ENCODE data around the gene RFTN1. TPM values are rescaled to one million over a fixed set of nuclear protein-coding genes. Genes with fewer than 3 reads are reported as not detected.

Gene RFTN1
- polyA plus RNA-seq, 2 of the 4 experiments (the other 2 are of a cell fraction), result 1.8 to 3.7 TPM

DNA sequence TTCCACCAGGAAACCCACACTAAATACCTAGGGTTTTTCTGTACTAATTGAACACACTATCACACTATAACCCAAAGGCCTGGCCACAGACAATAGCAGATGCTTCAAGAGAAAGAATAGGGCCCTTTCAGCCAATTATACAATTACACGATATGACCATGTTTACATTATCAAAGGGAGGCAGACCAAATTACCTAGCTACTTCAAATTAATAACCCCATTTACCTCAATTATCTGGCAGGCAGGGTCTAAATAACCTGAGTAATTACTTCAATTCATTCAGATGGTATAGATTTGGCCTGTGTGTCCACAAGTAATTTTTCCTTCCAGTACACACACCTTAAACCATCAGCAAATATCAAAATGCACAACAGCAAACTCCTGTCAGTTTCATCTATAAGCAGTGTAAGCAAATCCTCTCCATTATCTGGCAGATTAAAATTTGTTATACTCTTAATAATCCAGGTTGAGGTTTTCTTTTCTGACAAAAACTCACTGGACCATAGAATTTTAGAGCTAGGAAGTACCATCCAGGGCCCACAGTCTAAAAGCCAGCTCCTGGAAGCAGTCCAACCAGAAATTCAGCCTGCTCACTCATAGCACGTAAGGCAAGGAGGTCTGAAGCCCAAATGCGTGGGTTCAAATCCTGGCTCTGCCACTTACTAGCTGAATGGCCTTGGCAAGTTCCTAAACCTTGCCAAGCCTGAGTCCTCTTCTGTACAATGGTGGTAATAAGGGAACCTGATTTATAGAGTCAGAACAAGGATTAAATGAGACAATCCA is 51.8 kb downstream of the RFTN1 start:
- ATAC-seq, result no peak
- Histone ChIP-seq H3K4me1 (peaks cover 4% of the 10 kb centered on the region; the same call in 1 of the 3 replicates), H3K27ac (no peak overlapping the region), H3K9me3 (no peaks in the 10 kb centered on the region), H3K4me3 (no peak overlapping the region), H3K4me2 (no peak overlapping the region)
- ChIA-PET POLR2A (no interaction called here), CTCF (no interaction called here)
- no peak for FAIRE-seq
- no peak for DNase-seq (ENCODE audit: low read depth in 1 of 2, low spot score in 1 of 2)
- 87% methylated on average over 3 of the region's 3 CpGs for WGBS (ENCODE audit: missing lambda C conversion rate)
- TF ChIP-seq NPAS2 (CRISPR knock-in tag; IDR thresholded peaks at IDR 0.05; ENCODE audit: borderline replicate concordance), result no peak
- TF ChIP-seq E2F6 (IDR thresholded peaks at IDR 0.05; ENCODE audit: borderline replicate concordance, low read depth), result no peak
- TF ChIP-seq HOXB5 (CRISPR knock-in tag; IDR thresholded peaks at IDR 0.05), result no peak
- TF ChIP-seq CHD2 (IDR thresholded peaks at IDR 0.05; ENCODE audit: low read length, partially characterized antibody), result no peak
- TF ChIP-seq ZNF302 (CRISPR knock-in tag; IDR thresholded peaks at IDR 0.05), result no peak
- TF ChIP-seq RFX5 (IDR thresholded peaks at IDR 0.05), result no peak
- TF ChIP-seq, protein P1, sequence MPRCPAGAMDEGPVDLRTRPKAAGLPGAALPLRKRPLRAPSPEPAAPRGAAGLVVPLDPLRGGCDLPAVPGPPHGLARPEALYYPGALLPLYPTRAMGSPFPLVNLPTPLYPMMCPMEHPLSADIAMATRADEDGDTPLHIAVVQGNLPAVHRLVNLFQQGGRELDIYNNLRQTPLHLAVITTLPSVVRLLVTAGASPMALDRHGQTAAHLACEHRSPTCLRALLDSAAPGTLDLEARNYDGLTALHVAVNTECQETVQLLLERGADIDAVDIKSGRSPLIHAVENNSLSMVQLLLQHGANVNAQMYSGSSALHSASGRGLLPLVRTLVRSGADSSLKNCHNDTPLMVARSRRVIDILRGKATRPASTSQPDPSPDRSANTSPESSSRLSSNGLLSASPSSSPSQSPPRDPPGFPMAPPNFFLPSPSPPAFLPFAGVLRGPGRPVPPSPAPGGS (IDR thresholded peaks at IDR 0.05), result no peak
- TF ChIP-seq, protein P2, sequence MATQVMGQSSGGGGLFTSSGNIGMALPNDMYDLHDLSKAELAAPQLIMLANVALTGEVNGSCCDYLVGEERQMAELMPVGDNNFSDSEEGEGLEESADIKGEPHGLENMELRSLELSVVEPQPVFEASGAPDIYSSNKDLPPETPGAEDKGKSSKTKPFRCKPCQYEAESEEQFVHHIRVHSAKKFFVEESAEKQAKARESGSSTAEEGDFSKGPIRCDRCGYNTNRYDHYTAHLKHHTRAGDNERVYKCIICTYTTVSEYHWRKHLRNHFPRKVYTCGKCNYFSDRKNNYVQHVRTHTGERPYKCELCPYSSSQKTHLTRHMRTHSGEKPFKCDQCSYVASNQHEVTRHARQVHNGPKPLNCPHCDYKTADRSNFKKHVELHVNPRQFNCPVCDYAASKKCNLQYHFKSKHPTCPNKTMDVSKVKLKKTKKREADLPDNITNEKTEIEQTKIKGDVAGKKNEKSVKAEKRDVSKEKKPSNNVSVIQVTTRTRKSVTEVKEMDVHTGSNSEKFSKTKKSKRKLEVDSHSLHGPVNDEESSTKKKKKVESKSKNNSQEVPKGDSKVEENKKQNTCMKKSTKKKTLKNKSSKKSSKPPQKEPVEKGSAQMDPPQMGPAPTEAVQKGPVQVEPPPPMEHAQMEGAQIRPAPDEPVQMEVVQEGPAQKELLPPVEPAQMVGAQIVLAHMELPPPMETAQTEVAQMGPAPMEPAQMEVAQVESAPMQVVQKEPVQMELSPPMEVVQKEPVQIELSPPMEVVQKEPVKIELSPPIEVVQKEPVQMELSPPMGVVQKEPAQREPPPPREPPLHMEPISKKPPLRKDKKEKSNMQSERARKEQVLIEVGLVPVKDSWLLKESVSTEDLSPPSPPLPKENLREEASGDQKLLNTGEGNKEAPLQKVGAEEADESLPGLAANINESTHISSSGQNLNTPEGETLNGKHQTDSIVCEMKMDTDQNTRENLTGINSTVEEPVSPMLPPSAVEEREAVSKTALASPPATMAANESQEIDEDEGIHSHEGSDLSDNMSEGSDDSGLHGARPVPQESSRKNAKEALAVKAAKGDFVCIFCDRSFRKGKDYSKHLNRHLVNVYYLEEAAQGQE (IDR thresholded peaks at IDR 0.05), result no peak

- 48% methylated on average over 4 of the region's 4 CpGs for WGBS (ENCODE audit: missing lambda C conversion rate)
- TF ChIP-seq ZNF302 (CRISPR knock-in tag; IDR thresholded peaks at IDR 0.05) (no peak), ZC3H11A (IDR thresholded peaks at IDR 0.05) (no peak), JUNB (IDR thresholded peaks at IDR 0.05) (no peak)
- POLR2A ChIA-PET, result no interaction called here
- FAIRE-seq (no peak), ATAC-seq (no peak), DNase-seq (ENCODE audit: low read depth in 1 of 2, low spot score in 1 of 2) (no peak)
- H3K27ac ChIP-seq, result no peak overlapping the region
- H3K9me3 ChIP-seq, result no peaks in the 10 kb centered on the region
- H3K4me3 ChIP-seq, result no peak overlapping the region
- H3K4me2 ChIP-seq, result no peak overlapping the region
- H3K4me1 ChIP-seq, result peaks cover 6% of the 10 kb centered on the region; the same call in 1 of the 3 replicates
- CTCF ChIA-PET, result no interaction called here
Observed at GRCh38 chr3:16460886-16461285, 52.6 kb downstream of the RFTN1 start.

DNA sequence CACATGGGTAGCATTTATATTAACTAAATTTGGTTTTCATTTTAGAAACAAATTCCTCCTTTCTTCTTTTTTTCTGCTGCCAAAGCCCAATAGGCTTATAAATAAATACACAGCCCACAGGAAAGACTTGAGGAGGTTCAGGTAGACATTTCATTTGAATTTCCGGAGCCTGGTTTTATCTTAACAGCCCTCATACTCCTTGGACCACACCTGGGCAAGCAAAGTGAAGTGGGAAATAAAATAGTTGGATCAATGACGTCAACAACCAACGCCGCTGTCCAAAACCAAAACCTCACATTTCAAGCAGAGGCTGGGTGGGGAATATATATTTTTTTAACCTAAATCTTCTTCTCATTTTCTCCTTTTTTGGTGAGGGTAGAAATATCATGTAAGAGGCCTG is 53.2 kb downstream of the RFTN1 start:
- no peak for FAIRE-seq
- WGBS (ENCODE audit: missing lambda C conversion rate), result 79% methylated on average over 4 of the region's 4 CpGs
- POLR2A ChIA-PET, result no interaction called here

More for the DNA sequence above, 53.2 kb downstream of the RFTN1 start:
- CTCF ChIA-PET, result no interaction called here
- H3K4me1 ChIP-seq, result peaks cover 6% of the 10 kb centered on the region; the same call in 1 of the 3 replicates
- DNase-seq (ENCODE audit: low read depth in 1 of 2, low spot score in 1 of 2) (no peak), ATAC-seq (no peak)
- TF ChIP-seq KDM1A (IDR thresholded peaks at IDR 0.05; ENCODE audit: low read depth) (no peak), RARB (CRISPR knock-in tag; IDR thresholded peaks at IDR 0.05) (no peak), CHD2 (IDR thresholded peaks at IDR 0.05; ENCODE audit: low read length, partially characterized antibody) (no peak), ZC3H11A (IDR thresholded peaks at IDR 0.05) (no peak), FOSB (CRISPR knock-in tag; IDR thresholded peaks at IDR 0.05) (no peak), POLR2A (IDR thresholded peaks at IDR 0.05; ENCODE audit: low read length) (no peak), HOXA7 (CRISPR knock-in tag; IDR thresholded peaks at IDR 0.05) (no peak), RCOR1 (IDR thresholded peaks at IDR 0.05; ENCODE audit: low read depth, low read length) (no peak), TFCP2L1 (CRISPR knock-in tag; IDR thresholded peaks at IDR 0.05) (no peak), FOSL2 (IDR thresholded peaks at IDR 0.05) (no peak), FOSL2 (CRISPR knock-in tag; IDR thresholded peaks at IDR 0.05) (no peak), TP53 (CRISPR knock-in tag; IDR thresholded peaks at IDR 0.05) (no peak), PHF8 (IDR thresholded peaks at IDR 0.05; ENCODE audit: borderline replicate concordance, low read depth) (no peak), EHMT2 (IDR thresholded peaks at IDR 0.05; ENCODE audit: low read depth) (no peak)
- TF ChIP-seq, protein P3, sequence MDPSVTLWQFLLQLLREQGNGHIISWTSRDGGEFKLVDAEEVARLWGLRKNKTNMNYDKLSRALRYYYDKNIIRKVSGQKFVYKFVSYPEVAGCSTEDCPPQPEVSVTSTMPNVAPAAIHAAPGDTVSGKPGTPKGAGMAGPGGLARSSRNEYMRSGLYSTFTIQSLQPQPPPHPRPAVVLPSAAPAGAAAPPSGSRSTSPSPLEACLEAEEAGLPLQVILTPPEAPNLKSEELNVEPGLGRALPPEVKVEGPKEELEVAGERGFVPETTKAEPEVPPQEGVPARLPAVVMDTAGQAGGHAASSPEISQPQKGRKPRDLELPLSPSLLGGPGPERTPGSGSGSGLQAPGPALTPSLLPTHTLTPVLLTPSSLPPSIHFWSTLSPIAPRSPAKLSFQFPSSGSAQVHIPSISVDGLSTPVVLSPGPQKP (IDR thresholded peaks at IDR 0.05; ENCODE audit: low read depth, low read length), result no peak
- TF ChIP-seq, protein P2 (IDR thresholded peaks at IDR 0.05), result no peak
- no peak overlapping the region for H3K4me3 ChIP-seq
- H3K4me2 ChIP-seq, result no peak overlapping the region
- no peak overlapping the region for H3K27ac ChIP-seq
- no peaks in the 10 kb centered on the region for H3K9me3 ChIP-seq
